ENCODE data around the gene PAPPA.

GRCh38 chr9:116269250-116269649 is 115.7 kb downstream of the PAPPA start:
- TF ChIP-seq POLR2A (IDR thresholded peaks at IDR 0.05), result no peak
- no peak for TF ChIP-seq CTCF (IDR thresholded peaks at IDR 0.05)
- no peak for TF ChIP-seq EP300 (IDR thresholded peaks at IDR 0.05)

Measured in suprapubic skin (tissue), 3 donors.